Cardiac fibroblast (primary cell): ENCODE measurements around the gene CNTNAP2.
"Not testable (repeated sequence)": the region's sequence is repeated elsewhere in the genome, so short reads cannot be mapped to it uniquely, and the experiment has no call there.

ENCODE experiments used
- DNase-seq, 2 donors: peaks; one replicate each; pipeline versions ENCODE4 v3.0.0 to v3.0.0-alpha.2; 2010; ENCODE audit warnings: low read depth in 2 of 2
- H3K4me3 ChIP-seq, 2 donors: replicated peaks in 1 of 2; 1 replicate in 1 of 2; 2 replicates in 1 of 2; pipeline ENCODE4 v1.5.1; 2011; ENCODE audit warnings: low read depth in 2 of 2, low read length in 2 of 2, mild to moderate bottlenecking in 2 of 2, moderate library complexity in 1 of 2
- CTCF ChIP-seq: IDR thresholded peaks from one replicate; pipeline ENCODE4 v1.5.1; 2011; ENCODE audit warnings: low read depth, mild to moderate bottlenecking, low read length, inconsistent platforms

CNTNAP2 gene

GRCh38 chr7:146214842-146215241 lies 98.2 kb downstream of the CNTNAP2 start:
- no peak overlapping the region for H3K4me3 ChIP-seq
- DNase-seq = no peak
- TF ChIP-seq CTCF = no peak

DNA sequence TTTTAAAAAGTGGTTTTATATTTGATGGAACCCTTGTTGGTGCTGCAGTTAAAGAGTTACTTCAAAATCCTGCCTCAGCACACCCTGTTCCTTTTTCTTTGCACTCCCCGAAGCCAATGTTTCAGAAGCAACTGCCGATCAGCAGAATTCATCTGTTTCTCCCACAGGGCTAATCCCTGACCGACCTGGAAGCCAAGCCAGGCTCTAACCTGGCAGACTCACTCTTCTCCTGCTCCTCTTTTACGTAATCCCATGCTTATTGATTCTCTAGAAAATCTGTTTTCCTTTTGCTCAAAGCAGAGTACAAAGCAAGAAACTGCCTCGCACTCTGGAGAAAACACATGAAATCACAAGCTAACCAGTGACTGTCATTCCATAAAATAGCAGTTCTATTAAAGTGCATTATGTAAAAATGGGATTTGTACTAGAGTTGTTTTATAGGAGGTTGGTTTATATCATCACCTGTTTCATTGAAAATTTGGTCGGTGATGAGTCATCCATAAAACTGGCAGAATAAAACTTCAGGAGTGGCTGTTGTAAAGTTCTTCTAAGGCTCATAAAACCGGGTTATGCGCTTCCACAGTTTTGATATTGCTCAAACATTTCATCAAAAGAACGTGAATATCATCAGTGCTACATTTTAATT lies 99.9 kb downstream of the CNTNAP2 start:
- H3K4me3 ChIP-seq = no peak overlapping the region
- no peak for DNase-seq
- TF ChIP-seq CTCF = no peak

DNA sequence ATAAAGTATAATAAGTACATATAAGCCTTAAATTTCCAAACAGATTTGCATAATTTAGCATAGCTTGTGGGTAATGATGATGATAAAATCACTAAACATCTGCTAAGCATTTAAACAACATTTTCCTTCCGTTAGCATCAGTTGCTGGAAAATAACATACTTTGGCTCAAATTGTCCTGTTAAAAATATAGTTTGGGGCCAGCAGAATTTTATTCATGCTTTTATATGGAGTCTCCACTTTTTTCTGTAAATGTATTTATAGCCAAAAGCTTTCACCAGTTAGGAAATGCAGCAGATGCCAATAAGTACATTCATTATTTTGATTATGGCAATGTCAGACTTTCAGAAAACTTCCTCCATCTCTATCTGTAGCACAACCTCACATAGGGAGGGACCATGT lies 107.2 kb downstream of the CNTNAP2 start:
- no peak for TF ChIP-seq CTCF
- no peak overlapping the region for H3K4me3 ChIP-seq
- DNase-seq = no peak

- DNase-seq = no peak
- no peak for TF ChIP-seq CTCF
Observed at GRCh38 chr7:146232604-146233003, 116.0 kb downstream of the CNTNAP2 start.

DNA sequence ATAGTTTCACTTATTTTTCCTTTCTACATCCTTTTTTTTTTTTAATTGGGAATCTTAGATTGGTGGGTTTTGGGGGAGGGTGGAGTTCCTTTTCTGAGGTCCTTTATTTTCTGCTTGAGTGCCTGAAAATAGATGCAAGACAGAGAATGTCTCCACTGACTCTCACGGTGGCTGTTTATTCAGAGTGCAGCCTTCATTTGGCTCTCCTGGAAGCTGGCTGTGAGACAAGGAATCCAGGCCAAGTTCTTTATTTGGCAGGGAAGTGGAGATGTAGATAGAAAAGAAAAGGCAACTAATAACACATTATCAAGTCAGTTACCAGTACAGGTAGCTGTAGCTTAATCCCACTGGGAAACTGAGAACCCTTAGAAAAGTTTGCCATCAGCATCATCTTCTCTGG lies 118.6 kb downstream of the CNTNAP2 start:
- no peak for DNase-seq
- H3K4me3 ChIP-seq = no peak overlapping the region
- no peak for TF ChIP-seq CTCF

More at GRCh38 chr7:146232604-146233003, 116.0 kb downstream of the CNTNAP2 start:
- no peak overlapping the region for H3K4me3 ChIP-seq

- no peak for TF ChIP-seq CTCF
Observed at GRCh38 chr7:146242661-146243060, 126.1 kb downstream of the CNTNAP2 start.

DNA sequence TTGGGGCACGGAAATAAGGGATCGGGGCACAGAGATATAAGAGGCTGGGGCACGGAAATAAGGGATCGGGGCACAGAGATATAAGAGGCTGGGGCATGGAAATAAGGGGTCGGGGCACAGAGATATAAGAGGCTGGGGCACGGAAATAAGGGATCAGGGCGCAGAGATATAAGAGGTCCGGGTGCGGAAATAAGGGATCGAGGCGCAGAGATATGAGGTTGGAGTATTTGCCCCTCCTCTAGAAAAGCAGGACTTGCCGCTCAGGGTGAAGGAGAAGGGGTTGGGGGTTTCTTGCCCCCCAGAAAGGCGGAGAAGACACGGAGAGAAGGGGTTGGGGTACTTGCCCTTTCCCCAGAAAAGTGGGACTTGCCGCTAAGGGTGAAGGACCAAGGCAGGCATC lies 131.4 kb downstream of the CNTNAP2 start:
- DNase-seq, H3K4me3 ChIP-seq: not testable (repeated sequence)

More at GRCh38 chr7:146242661-146243060, 126.1 kb downstream of the CNTNAP2 start:
- H3K4me3 ChIP-seq = no peak overlapping the region
- DNase-seq = no peak

- not testable (repeated sequence) for DNase-seq
Observed at GRCh38 chr7:146248744-146249143, 132.1 kb downstream of the CNTNAP2 start.

More at GRCh38 chr7:146248744-146249143, 132.1 kb downstream of the CNTNAP2 start:
- H3K4me3 ChIP-seq = not testable (repeated sequence)
